Measurements from ENCODE around the gene SPTBN4. TPM values are rescaled to one million over a fixed set of nuclear protein-coding genes. Genes with fewer than 3 reads are reported as not detected.

The SPTBN4 gene
- total and polyA plus RNA-seq, 4 donors: 0.58 to 0.80 (median 0.72) TPM

DNA sequence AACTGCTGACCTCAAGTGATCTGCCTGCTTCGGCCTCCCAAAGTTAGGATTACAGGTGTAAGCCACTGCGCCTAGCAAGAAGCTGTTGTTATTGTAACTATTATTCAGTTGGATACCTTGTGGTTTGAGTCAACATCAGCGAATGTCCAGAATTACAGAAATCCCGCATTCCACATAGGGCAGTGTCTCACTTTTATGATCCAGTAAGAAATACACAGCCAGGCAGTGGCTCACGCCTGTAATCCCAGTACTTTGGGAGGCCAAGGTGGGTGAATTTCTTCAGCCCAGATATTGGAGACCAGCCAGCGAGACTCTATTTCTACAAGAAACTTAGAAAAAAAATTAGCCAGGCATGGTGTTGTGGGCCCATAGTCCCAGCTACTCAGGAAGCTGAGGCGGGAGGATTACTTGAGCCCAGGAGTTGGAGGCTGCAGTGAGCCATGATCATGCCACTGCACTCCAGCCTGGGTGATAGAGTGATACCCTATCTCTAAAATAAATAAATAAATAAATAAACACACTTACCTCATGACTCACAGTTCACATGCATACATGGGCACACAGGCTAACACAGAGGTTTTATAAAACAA lies 43.8 kb downstream of the SPTBN4 start:
- Histone ChIP-seq H3K27ac (ENCODE audit: low read depth in 1 of 2, low read length in 1 of 2) (no peak overlapping the region), H3K36me3 (ENCODE audit: control insufficient read depth in 4 of 4, insufficient read depth in 4 of 4, low read length in 4 of 4) (no peaks in the 10 kb centered on the region), H3K9ac (ENCODE audit: insufficient read depth in 1 of 2, low read length in 2 of 2) (no peak overlapping the region), H3K4me3 (no peak overlapping the region), H3K4me1 (ENCODE audit: control insufficient read depth in 5 of 5, insufficient read depth in 5 of 5, low read length in 5 of 5) (peaks cover 0 to 10% (median 0%) of the 10 kb centered on the region in 5 donors), H3K9me3 (ENCODE audit: control insufficient read depth in 4 of 4, insufficient read depth in 3 of 4, low read length in 3 of 4) (peaks cover 0 to 3% (median 0%) of the 10 kb centered on the region in 4 donors), H3K27me3 (ENCODE audit: control insufficient read depth in 3 of 3, insufficient read depth in 3 of 3, low read length in 2 of 3) (peaks cover 8 to 43% (median 29%) of the 10 kb centered on the region in 3 donors)
- DNase-seq: no peak
- 85 to 89% methylated on average over 7 of the region's 7 CpGs for WGBS, 2 donors
- TF ChIP-seq, protein P1, sequence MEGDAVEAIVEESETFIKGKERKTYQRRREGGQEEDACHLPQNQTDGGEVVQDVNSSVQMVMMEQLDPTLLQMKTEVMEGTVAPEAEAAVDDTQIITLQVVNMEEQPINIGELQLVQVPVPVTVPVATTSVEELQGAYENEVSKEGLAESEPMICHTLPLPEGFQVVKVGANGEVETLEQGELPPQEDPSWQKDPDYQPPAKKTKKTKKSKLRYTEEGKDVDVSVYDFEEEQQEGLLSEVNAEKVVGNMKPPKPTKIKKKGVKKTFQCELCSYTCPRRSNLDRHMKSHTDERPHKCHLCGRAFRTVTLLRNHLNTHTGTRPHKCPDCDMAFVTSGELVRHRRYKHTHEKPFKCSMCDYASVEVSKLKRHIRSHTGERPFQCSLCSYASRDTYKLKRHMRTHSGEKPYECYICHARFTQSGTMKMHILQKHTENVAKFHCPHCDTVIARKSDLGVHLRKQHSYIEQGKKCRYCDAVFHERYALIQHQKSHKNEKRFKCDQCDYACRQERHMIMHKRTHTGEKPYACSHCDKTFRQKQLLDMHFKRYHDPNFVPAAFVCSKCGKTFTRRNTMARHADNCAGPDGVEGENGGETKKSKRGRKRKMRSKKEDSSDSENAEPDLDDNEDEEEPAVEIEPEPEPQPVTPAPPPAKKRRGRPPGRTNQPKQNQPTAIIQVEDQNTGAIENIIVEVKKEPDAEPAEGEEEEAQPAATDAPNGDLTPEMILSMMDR (IDR thresholded peaks at IDR 0.05; ENCODE audit: control extremely low read depth, extremely low read depth): no peak
- no peak for ATAC-seq (ENCODE audit: insufficient read depth, low FRiP score)

GRCh38 chr19:40511487-40511886 lies 44.7 kb downstream of the SPTBN4 start:
- TF ChIP-seq, protein P1 (IDR thresholded peaks at IDR 0.05; ENCODE audit: control extremely low read depth, extremely low read depth): no peak
- no peak for DNase-seq
- H3K27ac ChIP-seq (ENCODE audit: low read depth in 1 of 2, low read length in 1 of 2): no peak overlapping the region
- H3K9ac ChIP-seq (ENCODE audit: insufficient read depth in 1 of 2, low read length in 2 of 2): no peak overlapping the region
- H3K4me1 ChIP-seq (ENCODE audit: control insufficient read depth in 5 of 5, insufficient read depth in 5 of 5, low read length in 5 of 5): peaks cover 0 to 10% (median 0%) of the 10 kb centered on the region in 5 donors
- no peak overlapping the region for H3K4me3 ChIP-seq
- H3K9me3 ChIP-seq (ENCODE audit: control insufficient read depth in 4 of 4, insufficient read depth in 3 of 4, low read length in 3 of 4): peaks cover 0 to 3% (median 0%) of the 10 kb centered on the region in 4 donors
- ATAC-seq (ENCODE audit: insufficient read depth, low FRiP score): no peak
- 83 to 84% methylated on average over 6 of the region's 6 CpGs for WGBS, 2 donors
- peaks cover 8 to 44% (median 29%) of the 10 kb centered on the region in 3 donors for H3K27me3 ChIP-seq (ENCODE audit: control insufficient read depth in 3 of 3, insufficient read depth in 3 of 3, low read length in 2 of 3)
- no peaks in the 10 kb centered on the region for H3K36me3 ChIP-seq (ENCODE audit: control insufficient read depth in 4 of 4, insufficient read depth in 4 of 4, low read length in 4 of 4)

DNA sequence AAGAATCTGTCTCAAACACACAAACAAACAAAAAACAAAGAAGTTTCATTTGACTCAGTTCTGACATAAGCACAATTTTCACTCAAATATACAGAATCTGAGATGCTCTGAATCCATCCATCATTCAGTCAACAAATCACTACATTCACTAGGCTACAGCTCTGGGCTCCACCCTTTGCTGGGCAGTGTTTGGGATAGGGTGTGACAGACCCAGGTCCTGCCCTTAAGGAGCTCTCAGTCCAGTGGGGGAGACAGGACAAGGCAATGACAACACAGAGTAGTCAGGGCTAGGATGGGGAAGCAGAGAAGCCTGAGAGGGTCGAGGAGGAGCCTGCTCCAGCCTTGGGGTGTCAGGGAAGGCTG lies 45.3 kb downstream of the SPTBN4 start:
- peaks cover 0 to 10% (median 0%) of the 10 kb centered on the region in 5 donors for H3K4me1 ChIP-seq (ENCODE audit: control insufficient read depth in 5 of 5, insufficient read depth in 5 of 5, low read length in 5 of 5)
- H3K27me3 ChIP-seq (ENCODE audit: control insufficient read depth in 3 of 3, insufficient read depth in 3 of 3, low read length in 2 of 3): peaks cover 8 to 44% (median 32%) of the 10 kb centered on the region in 3 donors
- H3K9ac ChIP-seq (ENCODE audit: insufficient read depth in 1 of 2, low read length in 2 of 2): no peak overlapping the region
- 0 to 17% methylated on average over 1 of the region's 1 CpG for WGBS, 2 donors
- TF ChIP-seq, protein P1 (IDR thresholded peaks at IDR 0.05; ENCODE audit: control extremely low read depth, extremely low read depth): no peak
- ATAC-seq (ENCODE audit: insufficient read depth, low FRiP score): no peak
- H3K4me3 ChIP-seq: no peak overlapping the region
- no peak overlapping the region for H3K27ac ChIP-seq (ENCODE audit: low read depth in 1 of 2, low read length in 1 of 2)
- peaks cover 0 to 3% (median 0%) of the 10 kb centered on the region in 4 donors for H3K9me3 ChIP-seq (ENCODE audit: control insufficient read depth in 4 of 4, insufficient read depth in 3 of 4, low read length in 3 of 4)
- no peak for DNase-seq
- H3K36me3 ChIP-seq (ENCODE audit: control insufficient read depth in 4 of 4, insufficient read depth in 4 of 4, low read length in 4 of 4): no peaks in the 10 kb centered on the region
